ENCODE results near the gene TAL1.
A peak's percentile ranks its signal among the peaks of the same experiment; 100 is the strongest.

Gene TAL1

GRCh38 chr1:47181095-47181954, 50.7 kb downstream of the TAL1 start:
- H3K36me3 ChIP-seq (ENCODE audit: insufficient read depth, insufficient read length, low read length): no peaks in the 10 kb centered on the region
- TF ChIP-seq ZNF274 (IDR thresholded peaks at IDR 0.05; ENCODE audit: low read depth, low read length): no peak
- TF ChIP-seq SUZ12 (IDR thresholded peaks at IDR 0.05; ENCODE audit: extremely low read depth, insufficient read depth, insufficient read length): no peak
- TF ChIP-seq YY1 (IDR thresholded peaks at IDR 0.05; ENCODE audit: insufficient read depth, insufficient read length): no peak
- no peaks in the 10 kb centered on the region; the same call in 1 of the 2 replicates for H3K9me3 ChIP-seq (ENCODE audit: insufficient read depth, low read length)
- H3K4me3 ChIP-seq (ENCODE audit: insufficient read length, low read depth): no peak overlapping the region
- DNase-seq (ENCODE audit: low read depth, low spot score): no peak
- peaks cover 8% of the 10 kb centered on the region for H3K27me3 ChIP-seq (ENCODE audit: insufficient read depth, insufficient read length)
- H3K4me1 ChIP-seq (ENCODE audit: insufficient read depth, insufficient read length): peaks cover 23% of the 10 kb centered on the region
- H3K9ac ChIP-seq (ENCODE audit: insufficient read length, low read depth): peak overlapping the region; percentile 37

GRCh38 chr1:47180603-47181094, 51.4 kb downstream of the TAL1 start:
- H3K9ac ChIP-seq (ENCODE audit: insufficient read length, low read depth): no peak overlapping the region
- DNase-seq (ENCODE audit: low read depth, low spot score): no peak
- H3K27me3 ChIP-seq (ENCODE audit: insufficient read depth, insufficient read length): peaks cover 8% of the 10 kb centered on the region
- no peaks in the 10 kb centered on the region; the same call in 1 of the 2 replicates for H3K9me3 ChIP-seq (ENCODE audit: insufficient read depth, low read length)
- no peaks in the 10 kb centered on the region for H3K36me3 ChIP-seq (ENCODE audit: insufficient read depth, insufficient read length, low read length)
- no peak for TF ChIP-seq ZNF274 (IDR thresholded peaks at IDR 0.05; ENCODE audit: low read depth, low read length)
- TF ChIP-seq SUZ12 (IDR thresholded peaks at IDR 0.05; ENCODE audit: extremely low read depth, insufficient read depth, insufficient read length): no peak
- H3K4me3 ChIP-seq (ENCODE audit: insufficient read length, low read depth): no peak overlapping the region
- H3K4me1 ChIP-seq (ENCODE audit: insufficient read depth, insufficient read length): peaks cover 23% of the 10 kb centered on the region

GRCh38 chr1:47179988-47180563, 51.9 kb downstream of the TAL1 start:
- Histone ChIP-seq H3K4me1 (ENCODE audit: insufficient read depth, insufficient read length) (peaks cover 23% of the 10 kb centered on the region), H3K36me3 (ENCODE audit: insufficient read depth, insufficient read length, low read length) (no peaks in the 10 kb centered on the region), H3K4me3 (ENCODE audit: insufficient read length, low read depth) (no peak overlapping the region), H3K9ac (ENCODE audit: insufficient read length, low read depth) (no peak overlapping the region), H3K9me3 (ENCODE audit: insufficient read depth, low read length) (no peaks in the 10 kb centered on the region; the same call in 1 of the 2 replicates), H3K27me3 (ENCODE audit: insufficient read depth, insufficient read length) (peaks cover 8% of the 10 kb centered on the region)
- DNase-seq (ENCODE audit: low read depth, low spot score): no peak
- TF ChIP-seq ZNF274 (IDR thresholded peaks at IDR 0.05; ENCODE audit: low read depth, low read length): no peak

GRCh38 chr1:47179017-47179987, 52.7 kb downstream of the TAL1 start:
- Histone ChIP-seq H3K4me1 (ENCODE audit: insufficient read depth, insufficient read length) (peaks cover 23% of the 10 kb centered on the region), H3K4me3 (ENCODE audit: insufficient read length, low read depth) (peak overlapping the region; percentile 19), H3K36me3 (ENCODE audit: insufficient read depth, insufficient read length, low read length) (no peaks in the 10 kb centered on the region), H3K27me3 (ENCODE audit: insufficient read depth, insufficient read length) (peaks cover 8% of the 10 kb centered on the region), H3K9ac (ENCODE audit: insufficient read length, low read depth) (peak overlapping the region; percentile 64), H3K9me3 (ENCODE audit: insufficient read depth, low read length) (no peaks in the 10 kb centered on the region; the same call in 1 of the 2 replicates)
- no peak for TF ChIP-seq YY1 (IDR thresholded peaks at IDR 0.05; ENCODE audit: insufficient read depth, insufficient read length)
- no peak for TF ChIP-seq SUZ12 (IDR thresholded peaks at IDR 0.05; ENCODE audit: extremely low read depth, insufficient read depth, insufficient read length)
- TF ChIP-seq ZNF274 (IDR thresholded peaks at IDR 0.05; ENCODE audit: low read depth, low read length): no peak
- peak; percentile 98 for DNase-seq (ENCODE audit: low read depth, low spot score)

- H3K9ac ChIP-seq (ENCODE audit: insufficient read length, low read depth): peak overlapping the region; percentile 53
- H3K4me3 ChIP-seq (ENCODE audit: insufficient read length, low read depth): peak overlapping the region; percentile 19
- DNase-seq (ENCODE audit: low read depth, low spot score): no peak
- H3K27me3 ChIP-seq (ENCODE audit: insufficient read depth, insufficient read length): peaks cover 8% of the 10 kb centered on the region
- TF ChIP-seq YY1 (IDR thresholded peaks at IDR 0.05; ENCODE audit: insufficient read depth, insufficient read length) (no peak), ZNF274 (IDR thresholded peaks at IDR 0.05; ENCODE audit: low read depth, low read length) (no peak), SUZ12 (IDR thresholded peaks at IDR 0.05; ENCODE audit: extremely low read depth, insufficient read depth, insufficient read length) (no peak)
- peaks cover 22% of the 10 kb centered on the region for H3K4me1 ChIP-seq (ENCODE audit: insufficient read depth, insufficient read length)
- no peaks in the 10 kb centered on the region for H3K36me3 ChIP-seq (ENCODE audit: insufficient read depth, insufficient read length, low read length)
- no peaks in the 10 kb centered on the region for H3K9me3 ChIP-seq (ENCODE audit: insufficient read depth, low read length)
Observed at GRCh38 chr1:47178654-47179016, 53.4 kb downstream of the TAL1 start.

- DNase-seq (ENCODE audit: low read depth, low spot score): no peak
- H3K4me3 ChIP-seq (ENCODE audit: insufficient read length, low read depth): no peak overlapping the region
- no peaks in the 10 kb centered on the region for H3K36me3 ChIP-seq (ENCODE audit: insufficient read depth, insufficient read length, low read length)
- TF ChIP-seq SUZ12 (IDR thresholded peaks at IDR 0.05; ENCODE audit: extremely low read depth, insufficient read depth, insufficient read length): no peak
- TF ChIP-seq ZNF274 (IDR thresholded peaks at IDR 0.05; ENCODE audit: low read depth, low read length): no peak
- H3K27me3 ChIP-seq (ENCODE audit: insufficient read depth, insufficient read length): peaks cover 8% of the 10 kb centered on the region
- no peak overlapping the region for H3K9ac ChIP-seq (ENCODE audit: insufficient read length, low read depth)
- peaks cover 16% of the 10 kb centered on the region for H3K4me1 ChIP-seq (ENCODE audit: insufficient read depth, insufficient read length)
- no peaks in the 10 kb centered on the region for H3K9me3 ChIP-seq (ENCODE audit: insufficient read depth, low read length)
Observed at GRCh38 chr1:47178020-47178419, 54.0 kb downstream of the TAL1 start.

All from NT2/D1 (cell line).